Measurements from ENCODE around the gene ATP10B. TPM values are rescaled to one million over a fixed set of nuclear protein-coding genes. Genes with fewer than 3 reads are reported as not detected.

The ATP10B gene
- total RNA-seq, 1 experiment from 2014 or later, result not detected

DNA sequence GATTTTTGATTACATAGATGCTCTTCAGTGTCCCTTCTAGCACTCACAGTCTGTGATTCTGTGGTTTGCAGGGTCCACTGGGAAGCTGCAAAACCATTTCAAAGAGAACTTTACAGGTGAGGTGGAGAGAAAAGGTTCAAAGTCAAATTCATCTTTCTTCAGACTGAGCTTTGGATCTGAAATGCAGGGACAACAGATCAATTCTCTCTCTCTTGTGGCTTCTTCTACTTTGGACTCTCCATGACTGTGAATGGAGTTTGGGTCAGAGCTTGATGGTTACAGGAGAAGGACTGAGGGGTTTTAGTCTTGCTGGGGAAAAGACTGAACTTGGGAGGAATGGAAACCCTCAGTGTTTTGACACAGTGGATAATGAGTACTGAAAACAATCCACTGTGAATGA is 338.5 kb downstream of the ATP10B start:
- no peak for TF ChIP-seq POLR2AphosphoS5 (IDR thresholded peaks at IDR 0.05; ENCODE audit: low read depth, low read length)
- Histone ChIP-seq H3K4me1 (ENCODE audit: control insufficient read depth, insufficient read depth, low read length) (peaks cover 5% of the 10 kb centered on the region; the same call in 1 of the 2 replicates), H3K36me3 (ENCODE audit: control insufficient read depth, insufficient read depth, low read length) (no peaks in the 10 kb centered on the region), H3K27me3 (ENCODE audit: control insufficient read depth, insufficient read depth, low read length) (no peaks in the 10 kb centered on the region), H3K4me3 (ENCODE audit: low read depth in 2 of 2, low read length in 2 of 2) (no peak overlapping the region), H3K27ac (ENCODE audit: low read length) (no peak overlapping the region), H3K9me3 (ENCODE audit: control insufficient read depth, insufficient read depth, low read depth, low read length) (no peaks in the 10 kb centered on the region)
- DNase-seq (ENCODE audit: low read depth, low spot score), result no peak
- ATAC-seq, result no peak
- in situ Hi-C loops (cut with HindIII; ENCODE audit: low pct_unique_long_range_greater_than_20kb, low sequenced_read_pairs), result no loop called here
- CTCF ChIA-PET, result no interaction called here
- no TSS peak for BruUV-seq (replicated peaks)
- POLR2A ChIA-PET, result no interaction called here
- intact Hi-C loops (cut with micrococcal nuclease; ENCODE audit: unreplicated experiment), result no loop called here
